ENCODE results near the gene PRSS1. TPM values are rescaled to one million over a fixed set of nuclear protein-coding genes. Genes with fewer than 3 reads are reported as not detected.

PRSS1 gene
- total and polyA plus RNA-seq, 2 donors (not counting 3 experiments of a cell fraction or from before 2014, with no cell fraction given), result not detected

DNA sequence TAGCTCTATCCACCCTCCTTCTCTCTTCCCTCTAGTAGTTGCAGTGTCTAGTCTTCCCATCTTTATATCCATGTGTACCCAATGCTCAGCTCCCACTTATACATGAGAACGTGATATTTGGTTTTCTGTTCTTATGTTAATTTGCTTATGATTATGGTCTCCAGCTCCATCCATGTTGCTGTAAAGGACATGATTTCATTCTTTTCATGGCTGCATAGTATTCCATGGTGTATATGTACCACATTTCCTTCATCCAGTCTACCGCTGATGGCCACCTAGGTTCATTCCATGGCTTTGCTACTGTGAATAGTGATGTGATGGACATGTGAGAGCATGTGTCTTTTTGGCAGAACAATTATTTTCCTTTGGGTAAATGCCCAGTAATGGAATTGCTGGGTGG lies 28.0 kb downstream of the PRSS1 start:
- dilution Hi-C loops (cut with MboI; ENCODE audit: extremely low pct_ligation_motif_present, low sequenced_read_pairs) (no loop called here), intact Hi-C loops (cut with micrococcal nuclease) (loop anchor here (2.0 kb wide), 1 partner anchor 23 kb away; no protein-coding TSS in a partner anchor)
- DNase-seq (ENCODE audit: low read depth, low spot score), result no peak
- Histone ChIP-seq H3K9me3 (replicated peaks; ENCODE audit: control insufficient read depth, insufficient read depth, low read length) (no peaks in the 10 kb centered on the region), H3K4me3 (replicated peaks in 1 of 3; ENCODE audit: insufficient read depth in 1 of 3, low read depth in 1 of 3, low read length in 3 of 3) (no peak overlapping the region), H2AFZ (ENCODE audit: low read depth, low read length) (no peak overlapping the region), H3K9me1 (replicated peaks; ENCODE audit: control insufficient read depth, extremely low read depth, insufficient read depth, low read length) (no peaks in the 10 kb centered on the region), H3K27ac (ENCODE audit: insufficient read depth, low read depth, low read length) (no peak overlapping the region), H3K27me3 (ENCODE audit: control insufficient read depth in 2 of 2, insufficient read depth in 2 of 2, low read length in 2 of 2) (peaks cover under 1 to 2% of the 10 kb centered on the region in 2 experiments), H3K79me2 (ENCODE audit: control insufficient read depth, insufficient read depth, low read length) (no peaks in the 10 kb centered on the region), H3K9ac (replicated peaks; ENCODE audit: extremely low read depth, insufficient read depth, low read length) (no peak overlapping the region), H4K20me1 (replicated peaks; ENCODE audit: control insufficient read depth, extremely low read depth, insufficient read depth, low read length) (no peaks in the 10 kb centered on the region), H3K4me1 (ENCODE audit: control insufficient read depth, extremely low read depth, insufficient read depth, low read length) (peaks cover 13% of the 10 kb centered on the region), H3K4me2 (ENCODE audit: insufficient read depth, low read length) (no peak overlapping the region), H3K36me3 (ENCODE audit: control insufficient read depth in 2 of 2, extremely low read depth in 1 of 2, insufficient read depth in 2 of 2, low read length in 2 of 2) (no peaks in the 10 kb centered on the region)
- BruUV-seq (replicated peaks), result no TSS peak
- ChIA-PET CTCF (interaction anchor here (1.3 to 1.9 kb wide), 3 partner anchors 64 to 190 kb away, joined by 3 to 17 read pairs (median 5); no protein-coding TSS in a partner anchor), POLR2A (no interaction called here)
- TF ChIP-seq, protein P1, sequence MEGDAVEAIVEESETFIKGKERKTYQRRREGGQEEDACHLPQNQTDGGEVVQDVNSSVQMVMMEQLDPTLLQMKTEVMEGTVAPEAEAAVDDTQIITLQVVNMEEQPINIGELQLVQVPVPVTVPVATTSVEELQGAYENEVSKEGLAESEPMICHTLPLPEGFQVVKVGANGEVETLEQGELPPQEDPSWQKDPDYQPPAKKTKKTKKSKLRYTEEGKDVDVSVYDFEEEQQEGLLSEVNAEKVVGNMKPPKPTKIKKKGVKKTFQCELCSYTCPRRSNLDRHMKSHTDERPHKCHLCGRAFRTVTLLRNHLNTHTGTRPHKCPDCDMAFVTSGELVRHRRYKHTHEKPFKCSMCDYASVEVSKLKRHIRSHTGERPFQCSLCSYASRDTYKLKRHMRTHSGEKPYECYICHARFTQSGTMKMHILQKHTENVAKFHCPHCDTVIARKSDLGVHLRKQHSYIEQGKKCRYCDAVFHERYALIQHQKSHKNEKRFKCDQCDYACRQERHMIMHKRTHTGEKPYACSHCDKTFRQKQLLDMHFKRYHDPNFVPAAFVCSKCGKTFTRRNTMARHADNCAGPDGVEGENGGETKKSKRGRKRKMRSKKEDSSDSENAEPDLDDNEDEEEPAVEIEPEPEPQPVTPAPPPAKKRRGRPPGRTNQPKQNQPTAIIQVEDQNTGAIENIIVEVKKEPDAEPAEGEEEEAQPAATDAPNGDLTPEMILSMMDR (IDR thresholded peaks at IDR 0.05; ENCODE audit: extremely low read depth in 1 of 2, insufficient read depth in 1 of 2, low read depth in 1 of 2, low read length in 2 of 2), result no peak
- TF ChIP-seq EZH2 (IDR thresholded peaks at IDR 0.05; ENCODE audit: borderline replicate concordance, low read depth, low read length, severe bottlenecking) (no peak), POLR2A (IDR thresholded peaks at IDR 0.05; ENCODE audit: low read depth, low read length) (no peak), POLR2AphosphoS5 (IDR thresholded peaks at IDR 0.05; ENCODE audit: insufficient read depth, low read depth, low read length) (no peak), GATA2 (IDR thresholded peaks at IDR 0.05; ENCODE audit: insufficient read depth, insufficient read length, low read depth, low read length) (no peak), FOS (IDR thresholded peaks at IDR 0.05; ENCODE audit: borderline replicate concordance, insufficient read depth, low read length) (no peak), MYC (IDR thresholded peaks at IDR 0.05; ENCODE audit: low read depth, low read length) (no peak)
- FAIRE-seq, result no peak

Data from endothelial cell of umbilical vein (primary cell).